SK-N-SH (cell line): Measurements from ENCODE around the gene TRIM47.

Experiments used
- EZH2phosphoT487 ChIP-seq: fragments of 200-600 bp; sonication (generic); IDR thresholded peaks from 2 replicates; pipeline ENCODE4 v1.6.1; 2017; ENCODE audit warnings: low read depth, mixed run types, mild to moderate bottlenecking, antibody characterized with exemption, moderate library complexity, borderline replicate concordance
- FOSL2 ChIP-seq: IDR thresholded peaks from 2 replicates; pipeline ENCODE4 v1.4.0; 2012; ENCODE audit warnings: low read depth, mild to moderate bottlenecking, moderate library complexity, borderline replicate concordance
- GABPA ChIP-seq: IDR thresholded peaks from 2 replicates; pipeline ENCODE4 v1.4.0; 2012; ENCODE audit warnings: low read depth, mild to moderate bottlenecking
- JUND ChIP-seq: IDR thresholded peaks from 2 replicates; pipeline ENCODE4 v1.4.0; 2012
- POLR2AphosphoS5 ChIP-seq: IDR thresholded peaks from 2 replicates; pipeline ENCODE4 v1.6.1; 2012; ENCODE audit warnings: low read depth, low read length
- RAD21 ChIP-seq: IDR thresholded peaks from 2 replicates; pipeline ENCODE4 v1.6.1; 2012; ENCODE audit warnings: mild to moderate bottlenecking, low read length
- SIN3A ChIP-seq: IDR thresholded peaks from 2 replicates; pipeline ENCODE4 v1.6.1; 2012; ENCODE audit warnings: low read depth, mild to moderate bottlenecking, low read length, moderate library complexity, borderline replicate concordance
- TF ChIP-seq, protein P1 (sequence below): fragments of 200-600 bp; sonication (generic); IDR thresholded peaks from 2 replicates; pipeline ENCODE4 v1.6.1; 2017; ENCODE audit warnings: antibody characterized with exemption, mild to moderate bottlenecking, moderate library complexity
- TF ChIP-seq, protein P2 (sequence below): fragments of 150-350 bp; IDR thresholded peaks from 2 replicates; pipeline ENCODE4 v1.6.1; 2017; ENCODE audit warnings: antibody characterized with exemption, low read length, low read depth, borderline replicate concordance
- TF ChIP-seq, protein P3 (sequence below): IDR thresholded peaks from 2 replicates; pipeline ENCODE4 v1.6.1; 2012; ENCODE audit warnings: mild to moderate bottlenecking, low read depth, low read length, moderate library complexity
- TF ChIP-seq, protein P4 (sequence below): IDR thresholded peaks from 2 replicates; pipeline ENCODE4; 2012
- TF ChIP-seq, protein P5 (sequence below): IDR thresholded peaks from 2 replicates; pipeline ENCODE4 v1.4.0; 2012; ENCODE audit warnings: low read depth, borderline replicate concordance
- TF ChIP-seq, protein P6 (sequence below): IDR thresholded peaks from 2 replicates; pipeline ENCODE4 v1.4.0; 2012; ENCODE audit warnings: low read depth

DNA sequence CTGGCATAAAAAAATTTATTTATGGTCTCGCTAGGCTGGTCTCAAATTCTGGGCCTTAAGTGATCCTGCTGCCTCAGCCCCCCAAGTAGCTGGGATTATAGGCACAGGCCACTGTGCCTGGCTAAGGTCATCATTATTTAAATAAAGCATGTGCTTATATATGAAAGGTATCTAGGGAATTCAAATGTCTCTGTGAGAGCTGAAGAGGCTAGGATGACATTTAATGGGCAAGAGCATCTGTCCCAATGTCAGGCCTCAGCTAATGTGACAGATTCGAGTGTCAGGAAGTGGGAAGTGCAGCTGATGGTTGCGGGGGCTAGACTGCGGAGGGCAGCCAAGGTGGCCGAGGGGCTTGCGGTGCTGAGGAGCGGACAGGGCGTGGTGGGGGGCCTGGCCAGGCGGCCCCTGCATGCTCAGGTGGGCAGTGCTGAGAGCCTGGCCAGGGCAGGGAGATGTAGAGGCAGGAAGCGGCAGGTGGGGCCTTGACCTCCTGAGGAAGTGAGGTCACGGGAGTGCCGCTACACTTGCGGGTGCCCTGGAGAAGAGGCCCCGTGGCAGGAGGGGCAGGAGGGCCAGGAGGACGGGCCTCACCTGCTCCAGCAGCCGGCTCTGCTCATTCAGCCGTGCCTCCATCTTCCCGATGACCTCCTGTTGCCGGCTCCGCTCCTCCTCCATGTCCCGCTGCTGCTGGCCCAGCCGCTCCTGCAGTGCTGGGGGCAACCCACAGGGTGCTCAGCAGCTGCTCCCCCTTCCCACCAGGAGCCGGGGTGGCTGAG lies 38.9 kb upstream of the TRIM47 start:
- TF ChIP-seq FOSL2 (no peak), POLR2AphosphoS5 (no peak), RAD21 (no peak), JUND (no peak), EZH2phosphoT487 (no peak), GABPA (no peak), SIN3A (no peak)
- TF ChIP-seq, protein P1, sequence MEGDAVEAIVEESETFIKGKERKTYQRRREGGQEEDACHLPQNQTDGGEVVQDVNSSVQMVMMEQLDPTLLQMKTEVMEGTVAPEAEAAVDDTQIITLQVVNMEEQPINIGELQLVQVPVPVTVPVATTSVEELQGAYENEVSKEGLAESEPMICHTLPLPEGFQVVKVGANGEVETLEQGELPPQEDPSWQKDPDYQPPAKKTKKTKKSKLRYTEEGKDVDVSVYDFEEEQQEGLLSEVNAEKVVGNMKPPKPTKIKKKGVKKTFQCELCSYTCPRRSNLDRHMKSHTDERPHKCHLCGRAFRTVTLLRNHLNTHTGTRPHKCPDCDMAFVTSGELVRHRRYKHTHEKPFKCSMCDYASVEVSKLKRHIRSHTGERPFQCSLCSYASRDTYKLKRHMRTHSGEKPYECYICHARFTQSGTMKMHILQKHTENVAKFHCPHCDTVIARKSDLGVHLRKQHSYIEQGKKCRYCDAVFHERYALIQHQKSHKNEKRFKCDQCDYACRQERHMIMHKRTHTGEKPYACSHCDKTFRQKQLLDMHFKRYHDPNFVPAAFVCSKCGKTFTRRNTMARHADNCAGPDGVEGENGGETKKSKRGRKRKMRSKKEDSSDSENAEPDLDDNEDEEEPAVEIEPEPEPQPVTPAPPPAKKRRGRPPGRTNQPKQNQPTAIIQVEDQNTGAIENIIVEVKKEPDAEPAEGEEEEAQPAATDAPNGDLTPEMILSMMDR, result no peak
- TF ChIP-seq, protein P2, sequence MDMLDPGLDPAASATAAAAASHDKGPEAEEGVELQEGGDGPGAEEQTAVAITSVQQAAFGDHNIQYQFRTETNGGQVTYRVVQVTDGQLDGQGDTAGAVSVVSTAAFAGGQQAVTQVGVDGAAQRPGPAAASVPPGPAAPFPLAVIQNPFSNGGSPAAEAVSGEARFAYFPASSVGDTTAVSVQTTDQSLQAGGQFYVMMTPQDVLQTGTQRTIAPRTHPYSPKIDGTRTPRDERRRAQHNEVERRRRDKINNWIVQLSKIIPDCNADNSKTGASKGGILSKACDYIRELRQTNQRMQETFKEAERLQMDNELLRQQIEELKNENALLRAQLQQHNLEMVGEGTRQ, result no peak
- TF ChIP-seq, protein P3, sequence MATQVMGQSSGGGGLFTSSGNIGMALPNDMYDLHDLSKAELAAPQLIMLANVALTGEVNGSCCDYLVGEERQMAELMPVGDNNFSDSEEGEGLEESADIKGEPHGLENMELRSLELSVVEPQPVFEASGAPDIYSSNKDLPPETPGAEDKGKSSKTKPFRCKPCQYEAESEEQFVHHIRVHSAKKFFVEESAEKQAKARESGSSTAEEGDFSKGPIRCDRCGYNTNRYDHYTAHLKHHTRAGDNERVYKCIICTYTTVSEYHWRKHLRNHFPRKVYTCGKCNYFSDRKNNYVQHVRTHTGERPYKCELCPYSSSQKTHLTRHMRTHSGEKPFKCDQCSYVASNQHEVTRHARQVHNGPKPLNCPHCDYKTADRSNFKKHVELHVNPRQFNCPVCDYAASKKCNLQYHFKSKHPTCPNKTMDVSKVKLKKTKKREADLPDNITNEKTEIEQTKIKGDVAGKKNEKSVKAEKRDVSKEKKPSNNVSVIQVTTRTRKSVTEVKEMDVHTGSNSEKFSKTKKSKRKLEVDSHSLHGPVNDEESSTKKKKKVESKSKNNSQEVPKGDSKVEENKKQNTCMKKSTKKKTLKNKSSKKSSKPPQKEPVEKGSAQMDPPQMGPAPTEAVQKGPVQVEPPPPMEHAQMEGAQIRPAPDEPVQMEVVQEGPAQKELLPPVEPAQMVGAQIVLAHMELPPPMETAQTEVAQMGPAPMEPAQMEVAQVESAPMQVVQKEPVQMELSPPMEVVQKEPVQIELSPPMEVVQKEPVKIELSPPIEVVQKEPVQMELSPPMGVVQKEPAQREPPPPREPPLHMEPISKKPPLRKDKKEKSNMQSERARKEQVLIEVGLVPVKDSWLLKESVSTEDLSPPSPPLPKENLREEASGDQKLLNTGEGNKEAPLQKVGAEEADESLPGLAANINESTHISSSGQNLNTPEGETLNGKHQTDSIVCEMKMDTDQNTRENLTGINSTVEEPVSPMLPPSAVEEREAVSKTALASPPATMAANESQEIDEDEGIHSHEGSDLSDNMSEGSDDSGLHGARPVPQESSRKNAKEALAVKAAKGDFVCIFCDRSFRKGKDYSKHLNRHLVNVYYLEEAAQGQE, result no peak
- TF ChIP-seq, protein P4, sequence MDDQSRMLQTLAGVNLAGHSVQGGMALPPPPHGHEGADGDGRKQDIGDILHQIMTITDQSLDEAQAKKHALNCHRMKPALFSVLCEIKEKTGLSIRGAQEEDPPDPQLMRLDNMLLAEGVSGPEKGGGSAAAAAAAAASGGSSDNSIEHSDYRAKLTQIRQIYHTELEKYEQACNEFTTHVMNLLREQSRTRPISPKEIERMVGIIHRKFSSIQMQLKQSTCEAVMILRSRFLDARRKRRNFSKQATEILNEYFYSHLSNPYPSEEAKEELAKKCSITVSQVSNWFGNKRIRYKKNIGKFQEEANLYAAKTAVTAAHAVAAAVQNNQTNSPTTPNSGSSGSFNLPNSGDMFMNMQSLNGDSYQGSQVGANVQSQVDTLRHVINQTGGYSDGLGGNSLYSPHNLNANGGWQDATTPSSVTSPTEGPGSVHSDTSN, result no peak
- TF ChIP-seq, protein P5, sequence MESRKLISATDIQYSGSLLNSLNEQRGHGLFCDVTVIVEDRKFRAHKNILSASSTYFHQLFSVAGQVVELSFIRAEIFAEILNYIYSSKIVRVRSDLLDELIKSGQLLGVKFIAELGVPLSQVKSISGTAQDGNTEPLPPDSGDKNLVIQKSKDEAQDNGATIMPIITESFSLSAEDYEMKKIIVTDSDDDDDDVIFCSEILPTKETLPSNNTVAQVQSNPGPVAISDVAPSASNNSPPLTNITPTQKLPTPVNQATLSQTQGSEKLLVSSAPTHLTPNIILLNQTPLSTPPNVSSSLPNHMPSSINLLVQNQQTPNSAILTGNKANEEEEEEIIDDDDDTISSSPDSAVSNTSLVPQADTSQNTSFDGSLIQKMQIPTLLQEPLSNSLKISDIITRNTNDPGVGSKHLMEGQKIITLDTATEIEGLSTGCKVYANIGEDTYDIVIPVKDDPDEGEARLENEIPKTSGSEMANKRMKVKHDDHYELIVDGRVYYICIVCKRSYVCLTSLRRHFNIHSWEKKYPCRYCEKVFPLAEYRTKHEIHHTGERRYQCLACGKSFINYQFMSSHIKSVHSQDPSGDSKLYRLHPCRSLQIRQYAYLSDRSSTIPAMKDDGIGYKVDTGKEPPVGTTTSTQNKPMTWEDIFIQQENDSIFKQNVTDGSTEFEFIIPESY, result no peak
- TF ChIP-seq, protein P6, sequence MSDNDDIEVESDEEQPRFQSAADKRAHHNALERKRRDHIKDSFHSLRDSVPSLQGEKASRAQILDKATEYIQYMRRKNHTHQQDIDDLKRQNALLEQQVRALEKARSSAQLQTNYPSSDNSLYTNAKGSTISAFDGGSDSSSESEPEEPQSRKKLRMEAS, result no peak
